HUES6 (cell line): ENCODE measurements around the gene MBP.

Experiments
- H3K27ac ChIP-seq: 2 replicates; pipeline ENCODE4 v1.7.0; 2013; ENCODE audit warnings: low read depth, mild to moderate bottlenecking, low read length, inconsistent platforms
- H3K27me3 ChIP-seq: 2 replicates; pipeline ENCODE4 v1.6.1; 2013; ENCODE audit warnings: low read length; ENCODE audit not compliant: control insufficient read depth, insufficient read depth
- H3K36me3 ChIP-seq: 2 replicates; pipeline ENCODE4 v1.6.1; 2013; ENCODE audit warnings: low read length; ENCODE audit not compliant: control insufficient read depth, insufficient read depth
- H3K4me1 ChIP-seq: 2 replicates; pipeline ENCODE4 v1.6.1; 2013; ENCODE audit warnings: low read length; ENCODE audit not compliant: control insufficient read depth, insufficient read depth
- H3K4me3 ChIP-seq: 2 replicates; pipeline ENCODE4 v1.5.1; 2013; ENCODE audit warnings: low read depth, low read length
- H3K9ac ChIP-seq: one replicate; pipeline ENCODE4 v1.6.1; 2013; ENCODE audit warnings: mild to moderate bottlenecking, low read length
- H3K9me3 ChIP-seq: 2 replicates; pipeline ENCODE4 v1.6.1; 2013; ENCODE audit warnings: low read depth, low read length; ENCODE audit not compliant: control insufficient read depth, insufficient read depth

Gene MBP

GRCh38 chr18:77103991-77104531 lies 28.5 kb downstream of the MBP start:
- no peak overlapping the region for H3K4me3 ChIP-seq
- H3K9me3 ChIP-seq = no peaks in the 10 kb centered on the region
- no peak overlapping the region for H3K27ac ChIP-seq
- peaks cover 45% of the 10 kb centered on the region for H3K4me1 ChIP-seq
- no peaks in the 10 kb centered on the region for H3K36me3 ChIP-seq
- H3K27me3 ChIP-seq = no peaks in the 10 kb centered on the region
- no peak overlapping the region for H3K9ac ChIP-seq

GRCh38 chr18:77103187-77103850 lies 29.3 kb downstream of the MBP start:
- H3K36me3 ChIP-seq = no peaks in the 10 kb centered on the region
- H3K9me3 ChIP-seq = no peaks in the 10 kb centered on the region
- H3K4me1 ChIP-seq = peaks cover 48% of the 10 kb centered on the region
- H3K27ac ChIP-seq = no peak overlapping the region
- no peak overlapping the region for H3K9ac ChIP-seq
- no peaks in the 10 kb centered on the region for H3K27me3 ChIP-seq
- H3K4me3 ChIP-seq = no peak overlapping the region

- no peaks in the 10 kb centered on the region for H3K36me3 ChIP-seq
- no peaks in the 10 kb centered on the region for H3K27me3 ChIP-seq
- H3K9me3 ChIP-seq = no peaks in the 10 kb centered on the region
- peak overlapping the region; percentile 47; the same call in 1 of the 2 replicates for H3K27ac ChIP-seq
- H3K9ac ChIP-seq = peak overlapping the region; percentile 48
- no peak overlapping the region; the same call in 1 of the 2 replicates for H3K4me3 ChIP-seq
- H3K4me1 ChIP-seq = peaks cover 51% of the 10 kb centered on the region
Observed at GRCh38 chr18:77102259-77103040, 30.1 kb downstream of the MBP start.

- H3K36me3 ChIP-seq = no peaks in the 10 kb centered on the region
- peak overlapping the region; percentile 48 for H3K9ac ChIP-seq
- H3K4me3 ChIP-seq = peak overlapping the region; percentile 12; the same call in 1 of the 2 replicates
- no peaks in the 10 kb centered on the region for H3K9me3 ChIP-seq
- no peaks in the 10 kb centered on the region for H3K27me3 ChIP-seq
- H3K27ac ChIP-seq = peak overlapping the region; percentile 47; the same call in 1 of the 2 replicates
- H3K4me1 ChIP-seq = peaks cover 56% of the 10 kb centered on the region
Observed at GRCh38 chr18:77101410-77102258, 30.9 kb downstream of the MBP start.

- H3K9ac ChIP-seq = peak overlapping the region; percentile 48
- H3K27me3 ChIP-seq = no peaks in the 10 kb centered on the region
- H3K4me1 ChIP-seq = peaks cover 64% of the 10 kb centered on the region
- H3K27ac ChIP-seq = peak overlapping the region; percentile 47; the same call in 1 of the 2 replicates
- H3K4me3 ChIP-seq = no peak overlapping the region; the same call in 1 of the 2 replicates
- H3K9me3 ChIP-seq = no peaks in the 10 kb centered on the region
- no peaks in the 10 kb centered on the region for H3K36me3 ChIP-seq
Observed at GRCh38 chr18:77100751-77101355, 31.7 kb downstream of the MBP start.

GRCh38 chr18:77099485-77100370 lies 32.9 kb downstream of the MBP start:
- H3K9ac ChIP-seq = no peak overlapping the region
- H3K27ac ChIP-seq = no peak overlapping the region
- H3K4me1 ChIP-seq = peaks cover 71% of the 10 kb centered on the region
- H3K4me3 ChIP-seq = no peak overlapping the region
- H3K9me3 ChIP-seq = no peaks in the 10 kb centered on the region
- H3K36me3 ChIP-seq = no peaks in the 10 kb centered on the region
- H3K27me3 ChIP-seq = no peaks in the 10 kb centered on the region

- no peak overlapping the region for H3K27ac ChIP-seq
- no peaks in the 10 kb centered on the region for H3K9me3 ChIP-seq
- H3K36me3 ChIP-seq = no peaks in the 10 kb centered on the region
- H3K4me1 ChIP-seq = peaks cover 71% of the 10 kb centered on the region
- H3K4me3 ChIP-seq = peak overlapping the region; percentile 3; the same call in 1 of the 2 replicates
- H3K27me3 ChIP-seq = no peaks in the 10 kb centered on the region
- H3K9ac ChIP-seq = no peak overlapping the region
Observed at GRCh38 chr18:77098538-77099174, 33.9 kb downstream of the MBP start.

- H3K4me1 ChIP-seq = peaks cover 76% of the 10 kb centered on the region
- no peak overlapping the region for H3K9ac ChIP-seq
- no peaks in the 10 kb centered on the region for H3K9me3 ChIP-seq
- H3K4me3 ChIP-seq = peak overlapping the region; percentile 28; the same call in 1 of the 2 replicates
- H3K27me3 ChIP-seq = no peaks in the 10 kb centered on the region
- H3K36me3 ChIP-seq = no peaks in the 10 kb centered on the region
- H3K27ac ChIP-seq = no peak overlapping the region
Observed at GRCh38 chr18:77098029-77098428, 34.6 kb downstream of the MBP start.

GRCh38 chr18:77096936-77097886 lies 35.4 kb downstream of the MBP start:
- Histone ChIP-seq H3K4me1 (peaks cover 75% of the 10 kb centered on the region), H3K9ac (no peak overlapping the region), H3K27me3 (no peaks in the 10 kb centered on the region), H3K4me3 (peak overlapping the region; percentile 28; the same call in 1 of the 2 replicates), H3K27ac (0 out of 2 replicates have a peak overlapping the region, but pooled peaks have one; percentile 8), H3K9me3 (no peaks in the 10 kb centered on the region), H3K36me3 (no peaks in the 10 kb centered on the region)
